ENCODE results near the gene SYTL2. TPM values are rescaled to one million over a fixed set of nuclear protein-coding genes. Genes with fewer than 3 reads are reported as not detected.

The SYTL2 gene
- total RNA-seq, 3 donors from 2014 or later, result 10.1 to 189 (median 120) TPM

DNA sequence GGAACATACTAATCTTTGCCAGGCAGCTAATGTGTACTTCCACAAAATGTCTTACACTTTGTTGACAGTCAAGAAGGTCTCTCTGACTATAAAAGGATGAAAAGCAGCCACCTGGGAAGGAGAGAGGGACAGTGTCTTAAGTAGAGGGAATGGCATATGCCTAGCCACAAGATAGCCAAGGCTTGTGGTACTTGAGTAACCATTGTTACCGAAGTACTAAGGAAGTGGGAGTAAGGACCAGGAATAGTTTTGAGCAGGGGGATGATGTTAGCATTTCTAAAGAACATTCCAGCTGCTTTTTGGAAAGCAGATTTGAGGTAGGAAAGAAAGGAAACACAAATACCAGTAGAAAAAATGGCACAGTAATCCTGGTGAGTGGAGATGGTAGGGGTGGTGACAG is 159.8 kb downstream of the SYTL2 start:
- no peak for DNase-seq (ENCODE audit: low spot score in 2 of 2)
- H3K4me3 ChIP-seq, result no peak overlapping the region
- H3K9me3 ChIP-seq, result no peaks in the 10 kb centered on the region
- H3K4me1 ChIP-seq, result peaks cover 0 to 10% of the 10 kb centered on the region in 2 donors
- H3K36me3 ChIP-seq, result no peaks in the 10 kb centered on the region
- H3K27ac ChIP-seq, result no peak overlapping the region
- no peaks in the 10 kb centered on the region for H3K27me3 ChIP-seq
- intact Hi-C loops (cut with DNase I; ENCODE audit: low total_unique reads), result no loop called here
- TF ChIP-seq, protein P1, sequence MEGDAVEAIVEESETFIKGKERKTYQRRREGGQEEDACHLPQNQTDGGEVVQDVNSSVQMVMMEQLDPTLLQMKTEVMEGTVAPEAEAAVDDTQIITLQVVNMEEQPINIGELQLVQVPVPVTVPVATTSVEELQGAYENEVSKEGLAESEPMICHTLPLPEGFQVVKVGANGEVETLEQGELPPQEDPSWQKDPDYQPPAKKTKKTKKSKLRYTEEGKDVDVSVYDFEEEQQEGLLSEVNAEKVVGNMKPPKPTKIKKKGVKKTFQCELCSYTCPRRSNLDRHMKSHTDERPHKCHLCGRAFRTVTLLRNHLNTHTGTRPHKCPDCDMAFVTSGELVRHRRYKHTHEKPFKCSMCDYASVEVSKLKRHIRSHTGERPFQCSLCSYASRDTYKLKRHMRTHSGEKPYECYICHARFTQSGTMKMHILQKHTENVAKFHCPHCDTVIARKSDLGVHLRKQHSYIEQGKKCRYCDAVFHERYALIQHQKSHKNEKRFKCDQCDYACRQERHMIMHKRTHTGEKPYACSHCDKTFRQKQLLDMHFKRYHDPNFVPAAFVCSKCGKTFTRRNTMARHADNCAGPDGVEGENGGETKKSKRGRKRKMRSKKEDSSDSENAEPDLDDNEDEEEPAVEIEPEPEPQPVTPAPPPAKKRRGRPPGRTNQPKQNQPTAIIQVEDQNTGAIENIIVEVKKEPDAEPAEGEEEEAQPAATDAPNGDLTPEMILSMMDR (IDR thresholded peaks at IDR 0.05), result no peak
- TF ChIP-seq POLR2AphosphoS5 (IDR thresholded peaks at IDR 0.05), result no peak

DNA sequence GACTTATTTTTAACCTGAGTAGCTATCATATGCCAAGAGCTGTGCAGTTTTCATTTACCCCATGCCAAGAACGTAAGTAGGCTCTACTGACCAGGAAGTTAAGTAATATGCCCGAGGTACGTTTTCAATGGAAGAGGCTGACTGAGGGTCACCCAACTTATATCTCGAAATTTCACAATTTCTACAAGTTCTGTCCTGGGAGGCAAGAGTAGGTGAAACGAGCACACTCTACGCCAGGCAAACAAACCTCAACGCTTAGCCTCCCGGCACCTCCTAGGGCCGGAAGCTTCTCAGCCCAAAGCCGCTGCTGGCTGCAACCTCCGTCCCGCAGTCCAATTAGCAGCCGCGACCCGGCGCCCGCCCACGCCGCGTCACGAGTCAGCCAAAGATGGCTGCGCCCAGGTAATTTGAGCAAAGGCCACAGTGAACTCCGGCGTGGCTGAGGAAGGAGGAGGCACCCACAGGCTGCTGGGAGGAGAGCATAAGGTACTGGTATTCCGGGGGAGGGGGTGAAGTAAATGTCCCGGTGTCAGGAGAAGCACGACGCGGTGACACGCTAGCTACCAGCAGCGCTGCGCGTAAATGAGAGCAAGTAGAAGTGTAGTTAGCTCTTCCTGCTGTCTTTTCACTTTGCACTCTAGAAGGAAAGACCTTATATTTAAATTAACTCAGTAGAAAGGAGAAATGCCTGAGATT is 163.2 kb downstream of the SYTL2 start, which contains the start of gene TMEM126A:
TMEM126A (plus strand) TSS at position 364 of the 696 bp plus-strand sequence. CDS start 2,289 bp downstream, outside the sequence.
- Histone ChIP-seq H3K4me3 (peak within 1 kb of the TSS; percentile 64 to 89 (median 74)), H3K4me1 (peaks cover 0 to 10% of the 10 kb centered on the region in 2 donors), H3K36me3 (no peaks in the 10 kb centered on the region), H3K27ac (peak within 1 kb of the TSS; percentile 87 to 92), H3K27me3 (no peaks in the 10 kb centered on the region), H3K9me3 (no peaks in the 10 kb centered on the region)
- TF ChIP-seq, protein P1 (IDR thresholded peaks at IDR 0.05), result no peak
- TF ChIP-seq POLR2AphosphoS5 (IDR thresholded peaks at IDR 0.05), result peak; percentile 69 to 90 (median 78)
- no peak for TF ChIP-seq POLR2A (IDR thresholded peaks at IDR 0.05)
- intact Hi-C loops (cut with DNase I; ENCODE audit: low total_unique reads), result loop anchor here (2.0 kb wide), 1 partner anchor 39 kb away; the partner anchor contains the start of gene CCDC89
- peak; percentile 85 to 86 for DNase-seq (ENCODE audit: low spot score in 2 of 2)

DNA sequence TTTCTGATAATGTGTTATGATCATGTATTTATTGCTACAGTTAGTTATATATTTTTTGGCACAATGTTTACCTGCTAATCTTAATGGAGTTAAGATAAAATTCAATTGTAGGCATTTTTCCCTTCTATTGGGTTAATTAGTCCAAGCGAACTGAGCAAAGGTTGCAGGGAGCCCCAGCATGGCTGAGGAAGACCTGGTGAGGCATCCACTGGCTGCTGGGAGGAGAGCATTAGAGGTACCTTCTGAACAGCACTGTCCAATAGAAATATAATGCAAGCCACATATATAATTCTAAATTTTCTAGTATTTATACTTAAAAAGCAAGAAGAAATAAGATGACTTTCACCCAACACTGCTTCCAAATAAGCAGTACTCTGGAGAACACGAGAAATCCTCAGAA is 163.9 kb downstream of the SYTL2 start:
- peak overlapping the region; percentile 64 to 89 (median 74) for H3K4me3 ChIP-seq
- TF ChIP-seq, protein P1 (IDR thresholded peaks at IDR 0.05), result no peak
- TF ChIP-seq POLR2AphosphoS5 (IDR thresholded peaks at IDR 0.05) (no peak), POLR2A (IDR thresholded peaks at IDR 0.05) (no peak)
- peak overlapping the region; percentile 87 to 92 for H3K27ac ChIP-seq
- intact Hi-C loops (cut with DNase I; ENCODE audit: low total_unique reads), result no loop called here
- no peaks in the 10 kb centered on the region for H3K9me3 ChIP-seq
- H3K36me3 ChIP-seq, result no peaks in the 10 kb centered on the region
- H3K27me3 ChIP-seq, result no peaks in the 10 kb centered on the region
- no peak for DNase-seq (ENCODE audit: low spot score in 2 of 2)
- H3K4me1 ChIP-seq, result peaks cover 0 to 10% of the 10 kb centered on the region in 2 donors

Other genes starting within 250 kb of the SYTL2 start
- 10 to 100 TPM in 1 of 3 donors, 1 to 10 TPM in 2; 4.3 to 12.3 (median 6.9) TPM for gene DLG2, start 183.8 kb downstream of the SYTL2 start, total RNA-seq
- gene TMEM126B, start 182.5 kb downstream of the SYTL2 start, total RNA-seq, result 10 to 100 TPM; 41.1 to 50.5 (median 47.0) TPM
- gene TMEM126A, start 163.2 kb downstream of the SYTL2 start, total RNA-seq, result 10 to 100 TPM; 18.6 to 33.9 (median 23.9) TPM
- gene CREBZF, start 146.0 kb downstream of the SYTL2 start, total RNA-seq, result 100 to 1,000 TPM in 2 of 3 donors, 10 to 100 TPM in 1; 49.6 to 120 (median 107) TPM
- gene CCDC89, start 124.9 kb downstream of the SYTL2 start, total RNA-seq, result 1 to 10 TPM; 1.6 to 2.6 (median 2.6) TPM
- under 1 TPM in 1 of 3 donors, not detected in 2; 0.33 TPM for gene CCDC83, start 44.2 kb upstream of the SYTL2 start, total RNA-seq

Data from breast epithelium (tissue), 4 donors.